K562 (cell line): ENCODE results near the gene DNAH1. TPM values are rescaled to one million over a fixed set of nuclear protein-coding genes. Genes with fewer than 3 reads are reported as not detected.

Source experiments
- ATAC-seq: fragments of 200-7000 bp; cut with Tn5 transposase; 3 replicates; pipeline ENCODE4 v1.9.1; 2020; ENCODE audit warnings: moderate library complexity
- BruUV-seq: library from RNA; stranded (reverse); fragments of 400-500 nt; replicated peaks from 2 replicates; lab custom pipeline; 2021; lab: Mats Ljungman, UMichigan
- CTCF ChIA-PET: fragments of 300-600 bp; formaldehyde crosslinking; extraction: SDS; loops from one replicate; lab custom pipeline; 2021; ENCODE audit warnings: low intra/inter-chr PET ratio; lab: Yijun Ruan, JAX
- POLR2A ChIA-PET: fragments of 300-600, 350-650 bp; sonication (Branson Sonifier 250); formaldehyde crosslinking; extraction: SDS; loops from one replicate; lab custom pipeline; 2021; ENCODE audit warnings: antibody characterized with exemption, inconsistent platforms; lab: Yijun Ruan, JAX
- DNase-seq, 4 experiments: peaks; one replicate each; pipeline versions ENCODE4 v3.0.0 to v3.0.0-alpha.2; 2011 to 2018; ENCODE audit warnings: low spot score in 3 of 4, mixed read lengths in 3 of 4; ENCODE audit errors: extremely low read depth in 1 of 4
- FAIRE-seq: peaks from 2 replicates; lab custom pipeline; 2011; peaks lifted over from hg19 to GRCh38; lab: Jason Lieb, UNC
- H2AFZ ChIP-seq: 2 replicates; pipeline ENCODE4 v1.6.0; 2011; ENCODE audit warnings: low read depth, low read length, control low read depth, inconsistent platforms
- H3K27ac ChIP-seq: fragments of 200-600 bp; 3 replicates; pipeline ENCODE4 v1.8.0; 2011; ENCODE audit warnings: low read depth, mild to moderate bottlenecking, control low read depth, inconsistent platforms, low read length, moderate library complexity, mixed read lengths; ENCODE audit errors: extremely low read depth
- H3K27me3 ChIP-seq, 2 experiments: fragments of 300-600 bp in 1 of 2; 2 replicates in 1 of 2; 3 replicates in 1 of 2; pipeline versions ENCODE4 v1.6.0 to v1.8.0; 2011; ENCODE audit warnings: inconsistent platforms in 2 of 2, low read length in 2 of 2, mild to moderate bottlenecking in 1 of 2, mixed read lengths in 1 of 2, moderate library complexity in 1 of 2; ENCODE audit not compliant: control insufficient read depth in 2 of 2, insufficient read depth in 2 of 2
- H3K36me3 ChIP-seq: fragments of 300-600 bp; 3 replicates; pipeline ENCODE4 v1.8.0; 2011; ENCODE audit warnings: mild to moderate bottlenecking, low read length, inconsistent platforms; ENCODE audit not compliant: control insufficient read depth, insufficient read depth
- H3K4me1 ChIP-seq, 2 experiments: fragments of 200-600 bp in 1 of 2; replicated peaks in 1 of 2; 2 replicates in 1 of 2; 3 replicates in 1 of 2; pipeline versions ENCODE4 v1.5.1 to v1.8.0; 2011; ENCODE audit warnings: inconsistent platforms in 2 of 2, low read length in 2 of 2, mild to moderate bottlenecking in 1 of 2, mixed read lengths in 1 of 2, moderate library complexity in 1 of 2; ENCODE audit not compliant: control insufficient read depth in 2 of 2, insufficient read depth in 2 of 2
- H3K4me2 ChIP-seq: 2 replicates; pipeline ENCODE4 v1.6.1; 2011; ENCODE audit warnings: low read length, control low read depth, inconsistent platforms, mixed read lengths; ENCODE audit not compliant: insufficient read depth
- H3K4me3 ChIP-seq: fragments of 200-600 bp; sonication (generic), shearing (Covaris generic); 2 replicates; pipeline ENCODE4 v1.5.1; 2016; ENCODE audit warnings: control low read depth, inconsistent platforms
- H3K79me2 ChIP-seq: fragments of 200-600 bp; 3 replicates; pipeline ENCODE4 v1.8.0; 2011; ENCODE audit warnings: low read length, inconsistent platforms; ENCODE audit not compliant: control insufficient read depth, insufficient read depth
- H3K9ac ChIP-seq, 2 experiments: 2 replicates each; pipeline versions ENCODE4 v1.6.0 to v1.6.1; 2011; ENCODE audit warnings: low read depth in 2 of 2, low read length in 2 of 2, control low read depth in 1 of 2, inconsistent platforms in 1 of 2, mild to moderate bottlenecking in 1 of 2, mixed read lengths in 1 of 2; ENCODE audit not compliant: insufficient read depth in 1 of 2
- H3K9me1 ChIP-seq: one replicate; pipeline ENCODE4 v1.6.0; 2011; ENCODE audit warnings: inconsistent platforms, mild to moderate bottlenecking, low read length, moderate library complexity; ENCODE audit not compliant: control insufficient read depth, insufficient read depth
- H3K9me3 ChIP-seq: replicated peaks from 2 replicates; pipeline ENCODE4 v1.5.1; 2011; ENCODE audit warnings: low read depth, low read length, inconsistent platforms; ENCODE audit not compliant: control insufficient read depth, insufficient read depth
- H4K20me1 ChIP-seq: replicated peaks from 2 replicates; pipeline ENCODE4 v1.6.1; 2011; ENCODE audit warnings: low read length, inconsistent platforms, mixed read lengths; ENCODE audit not compliant: control insufficient read depth, insufficient read depth
- ATF7 ChIP-seq: fragments of 450-650 bp; IDR thresholded peaks from 2 replicates; pipeline ENCODE4 v1.7.1; 2014; ENCODE audit warnings: mild to moderate bottlenecking, moderate library complexity
- BDP1 ChIP-seq: IDR thresholded peaks from 3 replicates; pipeline ENCODE4 v1.6.1; 2011; ENCODE audit not compliant: insufficient read length, insufficient read depth
- ERF ChIP-seq: fragments of 450-650 bp; formaldehyde crosslinking; IDR thresholded peaks from 2 replicates; pipeline ENCODE4 v1.4.0; 2020; ENCODE audit warnings: mild to moderate bottlenecking, mixed read lengths
- FOXA3 ChIP-seq, 2 experiments: fragments of 450-650 bp in 1 of 2; sonication (generic) in 1 of 2; formaldehyde crosslinking; IDR thresholded peaks in 1 of 2; conservative IDR thresholded peaks in 1 of 2; 2 replicates each; pipeline versions ENCODE4 v1.4.0 to v1.8.0; 2020 to 2022; ENCODE audit warnings: mild to moderate bottlenecking in 2 of 2, missing genetic modification reagents in 1 of 2
- HNRNPK ChIP-seq: fragments of 200-400 bp; formaldehyde crosslinking; IDR thresholded peaks from one replicate; pipeline ENCODE4 v1.6.1; 2018; ENCODE audit warnings: mild to moderate bottlenecking, low read depth, low read length; ENCODE audit not compliant: poor library complexity, severe bottlenecking
- IFI16 ChIP-seq: fragments of 250-450 bp; sonication (Bioruptor Pico); IDR thresholded peaks from 2 replicates; pipeline ENCODE4 v2.1.2; 2022; ENCODE audit warnings: mild to moderate bottlenecking, inconsistent platforms
- KLF1 ChIP-seq: fragments of 450-650 bp; IDR thresholded peaks from 2 replicates; pipeline ENCODE4 v1.6.1; 2016; ENCODE audit warnings: missing genetic modification characterization, missing compliant biosample characterization
- MCM2 ChIP-seq: fragments of 450-650 bp; IDR thresholded peaks from 2 replicates; pipeline ENCODE4 v1.6.1; 2017; ENCODE audit warnings: low read depth, mild to moderate bottlenecking
- RFX1 ChIP-seq: fragments of 450-650 bp; IDR thresholded peaks from 2 replicates; pipeline ENCODE4 v1.6.1; 2016; ENCODE audit warnings: mild to moderate bottlenecking, moderate library complexity
- RFX5 ChIP-seq: IDR thresholded peaks from 2 replicates; pipeline ENCODE4 v1.6.1; 2011; ENCODE audit warnings: low read depth, mild to moderate bottlenecking, improper control_type of control experiment, low read length
- SRSF7 ChIP-seq: fragments of 200-400 bp; formaldehyde crosslinking; optimal IDR thresholded peaks from 2 replicates; pipeline ENCODE3; 2017; ENCODE audit warnings: mild to moderate bottlenecking, low read depth, low read length
- YY1 ChIP-seq, 3 experiments: IDR thresholded peaks; 2 replicates each; pipeline ENCODE4 v1.6.1; 2011; ENCODE audit warnings: low read length in 2 of 3, mild to moderate bottlenecking in 2 of 3, moderate library complexity in 2 of 3, borderline replicate concordance in 1 of 3, control low read depth in 1 of 3, low read depth in 1 of 3; ENCODE audit not compliant: insufficient read depth in 3 of 3, insufficient replicate concordance in 2 of 3, control insufficient read depth in 1 of 3, insufficient read length in 1 of 3; ENCODE audit errors: extremely low read depth in 1 of 3
- WGBS: fragments of 100-300 bp; shearing (Covaris generic); methylation state at CpG from one replicate; pipeline ENCODE4 v1.1.6; 2016; ENCODE audit warnings: low coverage, mixed read lengths; ENCODE audit not compliant: insufficient coverage; ENCODE audit errors: missing lambda C conversion rate; 5-methylcytosine and 5-hydroxymethylcytosine counted together
- in situ Hi-C: fragments of 300-500 bp; cut with MboI; formaldehyde crosslinking; loops from 4 replicates; pipeline ENCODE4 v1.15.0; 2018; ENCODE audit warnings: inconsistent platforms, mixed read lengths
- intact Hi-C: fragments of 100-400 bp; cut with micrococcal nuclease; formaldehyde crosslinking; loops from 2 replicates; pipeline ENCODE4 v1.14.2; 2022
- polyA plus RNA-seq, 8 experiments: library from polyadenylated mRNA; depleted of rRNA in 4 of 8; stranded (reverse) in 5 of 8; unstranded in 3 of 8; fragments of >200 nt; fragmentation: Nextera tagmentation in 2 of 8; fragmentation: Illumina TruSeq in 1 of 8; extraction: Ambion mirVana in 2 of 8; extraction: Trizol in 1 of 8; gene quantifications; 2 replicates each; pipeline versions ENCODE4 v1.2.1 to v1.2.3, GENCODE V29; 2011 to 2014; ENCODE audit warnings: inconsistent platforms in 1 of 8, missing spikeins in 1 of 8
- total RNA-seq, 7 experiments: library from RNA; depleted of rRNA in 6 of 7; stranded (reverse); fragments of >200 nt in 6 of 7; fragmentation: Illumina TruSeq in 2 of 7; extraction: Trizol in 2 of 7; gene quantifications; 2 replicates each; pipeline versions ENCODE4 v1.2.1 to v1.2.3, GENCODE V29; 2011 to 2021; ENCODE audit warnings: low replicate concordance in 1 of 7
- TF ChIP-seq, protein P1 (sequence below): sonication (generic); formaldehyde crosslinking; IDR thresholded peaks from 2 replicates; pipeline ENCODE4 v1.9.0; 2022; ENCODE audit warnings: mild to moderate bottlenecking, missing genetic modification reagents
- TF ChIP-seq, protein P2 (sequence below), 3 experiments: IDR thresholded peaks in 2 of 3; conservative IDR thresholded peaks in 1 of 3; 2 replicates each; pipeline ENCODE4 v1.5.1; 2011 to 2012; ENCODE audit warnings: low read length in 3 of 3, mild to moderate bottlenecking in 3 of 3, control low read depth in 2 of 3, improper control_type of control experiment in 1 of 3, inconsistent platforms in 1 of 3, low read depth in 1 of 3, mixed read lengths in 1 of 3, moderate library complexity in 1 of 3; ENCODE audit not compliant: insufficient read depth in 2 of 3
- TF ChIP-seq, protein P3 (sequence below): sonication (generic); formaldehyde crosslinking; IDR thresholded peaks from 2 replicates; pipeline ENCODE4 v1.8.1; 2023; ENCODE audit warnings: mild to moderate bottlenecking, missing genetic modification reagents

Gene DNAH1
- total and polyA plus RNA-seq, 9 of the 15 experiments (the other 6 are each of a cell fraction or from before 2014, with no cell fraction given) = 0.04 to 0.84 (median 0.50) TPM

DNA sequence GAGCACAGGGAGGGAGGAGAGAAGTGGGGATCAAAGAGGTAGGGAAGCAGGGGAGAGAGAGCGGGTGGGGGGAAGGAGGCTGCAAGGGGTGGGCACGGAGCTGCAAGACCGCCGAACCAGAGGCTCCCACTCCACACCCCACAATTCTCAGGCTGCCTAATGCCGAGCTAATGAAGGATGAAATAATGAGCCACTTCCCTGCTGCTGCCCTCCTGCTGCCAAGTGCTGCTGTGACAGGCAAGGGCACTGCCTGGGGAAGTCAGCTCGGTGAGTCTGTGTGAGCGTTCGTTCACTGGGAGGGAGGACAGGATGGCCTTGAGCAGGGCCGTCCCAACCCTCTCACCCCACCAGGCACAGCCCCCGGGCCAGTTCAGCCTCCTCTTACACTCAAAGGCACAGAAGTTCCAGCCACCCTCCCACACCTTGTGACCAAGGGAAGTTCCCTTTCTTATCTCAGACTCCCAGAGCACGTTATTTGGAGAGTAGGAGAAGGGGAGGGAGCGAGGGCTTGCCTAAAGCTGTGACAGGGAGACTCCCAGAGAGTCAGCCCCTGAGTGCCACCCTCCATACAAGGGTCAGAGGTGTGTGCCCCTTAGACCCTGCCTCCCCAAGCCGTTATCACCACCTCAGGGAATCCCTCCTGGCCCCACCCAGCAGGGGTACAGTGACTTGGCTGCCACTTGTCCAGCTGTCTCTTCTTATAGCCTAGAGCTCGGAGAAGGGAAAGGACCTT is 16.1 kb upstream of the DNAH1 start (continued):
- TF ChIP-seq MCM2 = no peak
- no peak for TF ChIP-seq SRSF7
- TF ChIP-seq BDP1 = no peak
- peak; percentile 45; the same call in 1 of the 2 replicates for TF ChIP-seq ATF7
- TF ChIP-seq, protein P1, sequence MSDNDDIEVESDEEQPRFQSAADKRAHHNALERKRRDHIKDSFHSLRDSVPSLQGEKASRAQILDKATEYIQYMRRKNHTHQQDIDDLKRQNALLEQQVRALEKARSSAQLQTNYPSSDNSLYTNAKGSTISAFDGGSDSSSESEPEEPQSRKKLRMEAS (CRISPR knock-in tag) = peak; percentile 41; the same call in 1 of the 2 replicates
- no peak for TF ChIP-seq HNRNPK

DNA sequence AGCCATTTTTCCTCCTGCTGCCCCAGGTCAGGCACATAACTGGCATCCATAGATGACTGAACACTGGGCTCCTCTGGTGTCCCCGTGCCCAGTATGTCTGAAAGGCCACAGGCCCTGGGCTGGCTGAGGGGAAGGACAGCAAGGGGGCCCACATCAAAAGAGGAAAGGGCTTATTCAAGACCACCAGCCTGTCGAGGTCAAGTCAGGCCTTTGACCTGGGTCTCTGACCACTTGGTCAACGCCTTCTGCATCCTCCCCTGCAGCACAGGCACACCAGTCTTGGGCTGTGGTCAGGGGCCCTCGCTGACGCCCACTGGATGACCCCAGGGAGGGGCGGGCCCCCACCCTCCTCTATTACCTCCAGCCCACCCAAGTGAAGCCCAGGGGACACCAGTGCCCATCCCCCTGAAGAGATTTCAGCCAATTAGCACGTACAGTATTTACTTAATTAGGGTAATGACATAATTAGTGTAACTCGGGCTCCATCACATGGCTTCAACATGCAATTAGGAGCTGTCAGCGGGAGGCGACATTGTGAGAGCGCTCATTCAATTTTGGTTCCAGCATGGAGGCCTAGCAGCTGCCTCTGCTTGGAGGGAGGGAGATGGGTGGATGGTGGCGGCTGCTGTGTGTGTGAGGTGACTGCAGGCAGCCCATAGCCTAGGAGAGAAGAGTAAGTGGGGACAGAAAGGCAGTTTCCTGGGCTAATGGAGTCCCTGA is 13.5 kb upstream of the DNAH1 start:
- ChIA-PET CTCF (no interaction called here), POLR2A (no interaction called here)
- WGBS = 54% methylated on average over 7 of the region's 12 CpGs
- TF ChIP-seq IFI16 (CRISPR knock-in tag) = no peak
- TF ChIP-seq, protein P2, sequence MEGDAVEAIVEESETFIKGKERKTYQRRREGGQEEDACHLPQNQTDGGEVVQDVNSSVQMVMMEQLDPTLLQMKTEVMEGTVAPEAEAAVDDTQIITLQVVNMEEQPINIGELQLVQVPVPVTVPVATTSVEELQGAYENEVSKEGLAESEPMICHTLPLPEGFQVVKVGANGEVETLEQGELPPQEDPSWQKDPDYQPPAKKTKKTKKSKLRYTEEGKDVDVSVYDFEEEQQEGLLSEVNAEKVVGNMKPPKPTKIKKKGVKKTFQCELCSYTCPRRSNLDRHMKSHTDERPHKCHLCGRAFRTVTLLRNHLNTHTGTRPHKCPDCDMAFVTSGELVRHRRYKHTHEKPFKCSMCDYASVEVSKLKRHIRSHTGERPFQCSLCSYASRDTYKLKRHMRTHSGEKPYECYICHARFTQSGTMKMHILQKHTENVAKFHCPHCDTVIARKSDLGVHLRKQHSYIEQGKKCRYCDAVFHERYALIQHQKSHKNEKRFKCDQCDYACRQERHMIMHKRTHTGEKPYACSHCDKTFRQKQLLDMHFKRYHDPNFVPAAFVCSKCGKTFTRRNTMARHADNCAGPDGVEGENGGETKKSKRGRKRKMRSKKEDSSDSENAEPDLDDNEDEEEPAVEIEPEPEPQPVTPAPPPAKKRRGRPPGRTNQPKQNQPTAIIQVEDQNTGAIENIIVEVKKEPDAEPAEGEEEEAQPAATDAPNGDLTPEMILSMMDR (IDR thresholded peaks at IDR 0.05 in 2 of 3, conservative IDR thresholded peaks at IDR 0.05 in 1 of 3; ENCODE audit: insufficient read depth in 2 of 3, low read depth in 1 of 3, low read length in 3 of 3) = peak in 1 of 3 experiments; percentile 21; a peak in 2 of 6 replicates
- TF ChIP-seq RFX5 = no peak
- no peak for TF ChIP-seq FOXA3 (CRISPR knock-in tag; conservative IDR thresholded peaks at IDR 0.05 in 1 of 2, IDR thresholded peaks at IDR 0.05 in 1 of 2)
- TF ChIP-seq RFX1 = no peak
- TF ChIP-seq ERF (CRISPR knock-in tag) = no peak
- no peak for TF ChIP-seq KLF1
- TF ChIP-seq, protein P3, sequence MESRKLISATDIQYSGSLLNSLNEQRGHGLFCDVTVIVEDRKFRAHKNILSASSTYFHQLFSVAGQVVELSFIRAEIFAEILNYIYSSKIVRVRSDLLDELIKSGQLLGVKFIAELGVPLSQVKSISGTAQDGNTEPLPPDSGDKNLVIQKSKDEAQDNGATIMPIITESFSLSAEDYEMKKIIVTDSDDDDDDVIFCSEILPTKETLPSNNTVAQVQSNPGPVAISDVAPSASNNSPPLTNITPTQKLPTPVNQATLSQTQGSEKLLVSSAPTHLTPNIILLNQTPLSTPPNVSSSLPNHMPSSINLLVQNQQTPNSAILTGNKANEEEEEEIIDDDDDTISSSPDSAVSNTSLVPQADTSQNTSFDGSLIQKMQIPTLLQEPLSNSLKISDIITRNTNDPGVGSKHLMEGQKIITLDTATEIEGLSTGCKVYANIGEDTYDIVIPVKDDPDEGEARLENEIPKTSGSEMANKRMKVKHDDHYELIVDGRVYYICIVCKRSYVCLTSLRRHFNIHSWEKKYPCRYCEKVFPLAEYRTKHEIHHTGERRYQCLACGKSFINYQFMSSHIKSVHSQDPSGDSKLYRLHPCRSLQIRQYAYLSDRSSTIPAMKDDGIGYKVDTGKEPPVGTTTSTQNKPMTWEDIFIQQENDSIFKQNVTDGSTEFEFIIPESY = peak; percentile 84
- no peak for TF ChIP-seq YY1 (IDR thresholded peaks at IDR 0.05; ENCODE audit: borderline replicate concordance in 1 of 3, control insufficient read depth in 1 of 3, extremely low read depth in 1 of 3, insufficient read depth in 3 of 3, insufficient read length in 1 of 3, insufficient replicate concordance in 2 of 3, low read depth in 1 of 3, low read length in 2 of 3)

More for the DNA sequence above, 13.5 kb upstream of the DNAH1 start:
- H3K9ac ChIP-seq = peak overlapping the region in 1 of 2 experiments; percentile 41; a peak in 1 of 4 replicates
- H3K4me3 ChIP-seq = no peak overlapping the region
- peaks cover 37 to 62% of the 10 kb centered on the region in 2 experiments for H3K4me1 ChIP-seq
- no TSS peak for BruUV-seq
- H3K27ac ChIP-seq = no peak overlapping the region
- ATAC-seq (no peak), DNase-seq (no peak), FAIRE-seq (no peak)
- no peaks in the 10 kb centered on the region for H3K36me3 ChIP-seq
- intact Hi-C loops = no loop called here
- no peaks in the 10 kb centered on the region for H3K27me3 ChIP-seq
- H3K9me3 ChIP-seq = no peaks in the 10 kb centered on the region
- H3K9me1 ChIP-seq = no peaks in the 10 kb centered on the region
- no peaks in the 10 kb centered on the region for H4K20me1 ChIP-seq
- no peak overlapping the region for H2AFZ ChIP-seq
- H3K79me2 ChIP-seq = no peaks in the 10 kb centered on the region
- H3K4me2 ChIP-seq = no peak overlapping the region
- in situ Hi-C loops = no loop called here
